SKM-1 (cell line): ENCODE measurements around the gene CCND2.

Source experiments
- DNase-seq: peaks from one replicate; lab custom pipeline; 2025; ENCODE audit not compliant: unreplicated experiment; lab: John Stamatoyannopoulos, UW

Gene CCND2

DNA sequence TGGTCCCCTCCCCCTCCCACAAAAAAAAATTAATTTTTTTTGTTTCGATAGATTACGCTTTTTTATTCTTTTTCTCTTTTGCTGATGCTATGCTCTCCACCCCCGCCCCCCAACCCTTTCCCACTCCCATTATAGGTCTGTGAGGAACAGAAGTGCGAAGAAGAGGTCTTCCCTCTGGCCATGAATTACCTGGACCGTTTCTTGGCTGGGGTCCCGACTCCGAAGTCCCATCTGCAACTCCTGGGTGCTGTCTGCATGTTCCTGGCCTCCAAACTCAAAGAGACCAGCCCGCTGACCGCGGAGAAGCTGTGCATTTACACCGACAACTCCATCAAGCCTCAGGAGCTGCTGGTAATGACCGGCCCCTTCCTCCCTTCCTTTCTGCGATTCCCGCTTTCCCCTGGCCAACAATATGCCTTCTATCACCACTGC is 2.3 kb downstream of the CCND2 start:
- DNase-seq: no peak

DNA sequence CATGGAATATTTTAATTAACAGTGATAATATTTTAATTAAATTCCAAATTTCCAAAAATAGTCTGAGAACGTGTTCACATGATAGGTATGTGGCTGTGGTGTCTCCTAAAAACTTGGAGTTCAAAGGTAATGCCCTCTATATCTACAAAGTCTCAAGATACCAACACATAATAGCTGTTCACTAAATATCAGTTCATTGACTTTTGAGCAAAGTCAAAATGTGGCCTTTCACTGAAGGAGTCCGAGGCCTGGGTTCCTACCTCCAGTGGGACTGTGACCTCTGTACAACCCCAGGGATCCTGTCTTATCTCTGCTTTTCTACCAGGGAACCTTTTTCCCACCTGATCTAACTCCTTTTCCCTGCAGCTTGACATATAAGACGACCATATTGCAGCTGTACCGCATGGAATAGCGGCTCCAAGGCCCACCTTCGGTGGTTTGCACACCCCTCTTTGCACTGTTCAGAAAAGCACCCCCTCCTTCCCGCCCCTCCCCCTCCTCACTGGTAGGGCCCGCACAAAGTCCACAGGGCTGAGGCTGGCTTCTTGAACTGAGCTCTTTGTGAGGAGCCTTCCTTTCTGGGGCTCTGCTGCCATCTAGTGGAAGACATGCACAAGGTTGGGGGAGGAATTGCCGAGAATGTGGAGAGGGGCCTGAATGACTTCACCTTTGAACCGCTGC is 3.1 kb downstream of the CCND2 start:
- peak; percentile 24 for DNase-seq

DNA sequence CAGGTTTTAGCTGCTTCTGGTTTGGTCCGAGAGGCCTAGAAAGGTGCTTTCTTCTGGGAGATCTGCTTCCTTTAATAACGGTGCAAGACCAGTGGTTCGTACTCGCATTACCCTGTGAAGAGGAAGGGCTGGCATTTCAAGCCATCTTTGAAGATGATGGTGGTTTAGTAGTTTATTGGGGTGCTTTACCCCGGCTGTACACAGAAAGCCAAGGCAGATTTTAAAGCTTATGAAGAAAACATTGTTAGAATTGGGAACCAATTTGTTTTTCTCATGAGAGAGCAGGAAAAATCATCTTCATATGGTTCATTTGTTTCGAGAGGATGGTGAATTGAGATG is 3.6 kb downstream of the CCND2 start:
- DNase-seq: no peak

GRCh38 chr12:4277857-4278256 is 4.3 kb downstream of the CCND2 start:
- no peak for DNase-seq

- no peak for DNase-seq
Measured at GRCh38 chr12:4278329-4279197, 5.0 kb downstream of the CCND2 start.

DNA sequence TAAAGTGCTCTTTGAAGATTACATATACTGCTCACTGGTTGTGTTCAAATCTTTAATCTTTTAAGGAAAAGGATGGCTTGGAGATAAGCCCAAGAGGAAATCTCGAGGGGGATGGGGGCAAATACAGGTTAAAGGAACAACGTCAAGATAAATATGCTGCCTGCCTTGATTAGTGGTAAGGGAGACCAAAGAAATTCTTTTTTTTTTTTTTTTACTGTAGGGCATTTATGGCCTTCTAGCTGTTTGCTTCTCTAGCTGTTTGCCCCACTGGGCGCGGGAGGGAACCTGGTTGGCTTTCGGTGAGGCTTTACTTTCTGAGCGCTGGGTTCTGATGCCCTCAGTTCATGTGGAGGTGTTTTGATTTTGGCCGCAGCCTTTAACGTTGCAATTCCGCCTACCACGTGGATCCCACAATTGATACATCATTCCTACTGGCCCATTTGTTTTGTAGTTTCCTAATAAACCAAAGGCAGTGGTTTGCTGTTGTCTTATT is 5.7 kb downstream of the CCND2 start:
- DNase-seq: no peak

- DNase-seq: no peak
Measured at GRCh38 chr12:4280351-4281163, 7.0 kb downstream of the CCND2 start.

GRCh38 chr12:4281173-4281654 is 7.7 kb downstream of the CCND2 start:
- no peak for DNase-seq

DNA sequence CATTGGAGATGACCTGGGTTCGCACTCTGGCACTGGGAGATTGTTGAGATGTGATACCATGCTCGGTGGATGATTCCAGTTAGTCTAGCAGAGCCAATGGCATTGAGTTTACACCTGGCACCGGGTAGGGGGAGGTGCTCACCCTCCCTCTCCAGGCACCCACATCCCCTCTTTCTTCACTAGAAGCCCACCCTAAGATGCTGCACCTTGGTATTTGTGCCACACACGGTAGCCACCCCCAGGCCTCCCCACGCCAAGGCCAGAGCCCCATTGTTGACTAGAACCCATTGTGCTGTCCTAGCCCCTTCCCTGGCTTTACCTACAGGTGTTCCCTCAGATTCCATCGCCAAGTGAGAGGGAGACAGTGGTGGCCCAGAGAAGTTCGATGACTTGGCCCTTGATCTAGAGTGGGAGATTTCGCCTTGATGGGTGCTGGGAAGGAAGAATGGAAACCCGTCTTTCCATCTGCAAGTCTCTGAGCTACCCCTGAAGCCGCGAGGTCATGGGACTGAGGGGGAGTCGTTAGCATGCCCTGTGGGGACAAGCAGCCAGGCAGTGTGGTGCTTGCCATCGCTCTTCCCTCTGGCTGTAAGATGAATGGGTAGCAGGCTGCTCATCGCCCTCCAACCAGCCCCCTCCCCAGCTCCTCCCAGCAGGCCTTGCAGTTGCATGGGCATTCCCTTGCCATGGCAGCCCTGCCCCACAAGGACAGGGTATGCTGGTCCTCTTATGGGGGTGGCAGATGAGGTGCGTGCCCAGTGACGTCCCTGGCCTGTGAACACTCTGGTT is 8.7 kb downstream of the CCND2 start:
- no peak for DNase-seq

- DNase-seq: no peak
Measured at GRCh38 chr12:4282892-4283511, 9.4 kb downstream of the CCND2 start.

GRCh38 chr12:4283512-4284255 is 10.1 kb downstream of the CCND2 start:
- DNase-seq: no peak

GRCh38 chr12:4284306-4284705 is 10.7 kb downstream of the CCND2 start:
- DNase-seq: no peak

- no peak for DNase-seq
Measured at GRCh38 chr12:4285070-4285469, 11.5 kb downstream of the CCND2 start.

- DNase-seq: no peak
Measured at GRCh38 chr12:4286228-4286627, 12.7 kb downstream of the CCND2 start.

DNA sequence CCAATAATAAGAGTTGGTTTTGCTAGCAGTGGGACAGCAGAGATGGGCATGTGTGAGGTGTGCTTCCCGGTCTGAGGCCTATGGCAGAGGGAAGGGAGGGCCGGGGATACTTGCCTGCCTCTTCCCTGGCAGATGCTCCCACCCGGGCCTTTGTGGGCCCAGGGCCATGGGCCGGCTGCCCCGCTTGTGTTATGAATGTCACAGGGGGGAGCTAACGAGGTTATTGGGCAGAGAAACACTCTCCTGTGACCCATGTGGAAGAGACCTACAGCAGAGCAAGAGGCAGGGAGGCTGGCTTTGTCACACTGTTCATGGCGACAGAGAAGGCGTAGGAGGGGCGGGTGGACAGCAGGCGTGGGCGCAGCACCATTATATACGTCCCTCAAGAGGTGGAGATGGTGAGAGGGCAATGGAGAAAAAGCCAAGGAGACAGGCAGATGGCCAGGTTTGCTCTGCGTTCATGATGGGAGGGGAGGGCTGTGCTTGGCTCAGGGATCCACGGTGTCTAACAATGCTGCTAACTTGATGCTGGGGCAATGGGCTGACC is 13.3 kb downstream of the CCND2 start:
- no peak for DNase-seq

DNA sequence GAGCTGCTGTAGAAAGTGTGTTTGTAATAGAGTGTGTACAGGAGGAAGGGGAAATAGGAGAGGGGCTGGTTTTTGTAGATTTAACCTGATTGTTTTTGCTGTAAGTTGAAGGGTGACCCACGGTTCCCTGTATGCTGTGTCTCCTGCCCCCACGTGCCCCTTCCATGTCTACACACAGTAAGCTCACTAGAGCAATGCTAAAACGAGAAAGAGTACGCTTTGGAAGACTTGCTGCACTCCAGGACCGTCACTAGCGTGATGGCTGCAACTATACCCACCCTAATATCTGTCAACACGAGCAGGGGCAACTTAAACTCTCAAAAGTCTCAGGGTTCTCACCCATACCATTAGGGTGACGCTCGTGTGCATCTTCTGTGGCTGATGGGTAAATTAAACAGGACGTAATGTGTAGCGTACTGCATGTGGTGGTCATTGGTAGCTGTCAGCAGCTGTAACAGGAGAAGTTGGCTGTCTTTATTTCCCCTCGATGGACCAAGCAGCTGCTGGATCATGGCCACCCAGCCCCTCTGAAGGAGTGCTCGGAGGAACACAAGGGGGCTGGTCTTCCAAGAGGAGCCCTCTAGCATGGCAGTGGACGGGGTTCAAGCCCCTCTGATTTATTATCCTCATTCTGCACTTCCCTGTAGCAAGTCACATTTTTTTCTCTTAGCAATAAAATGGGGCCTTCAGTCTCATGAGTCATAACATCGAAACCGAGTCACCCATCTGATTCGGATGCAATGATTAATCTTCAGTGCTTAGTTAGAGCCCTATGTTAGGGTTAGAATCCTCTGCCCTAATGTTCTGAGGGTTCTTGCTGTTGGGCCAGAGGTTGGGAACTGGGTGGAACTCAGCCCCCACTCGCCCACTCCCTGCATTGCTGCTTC is 14.0 kb downstream of the CCND2 start:
- DNase-seq: no peak

- DNase-seq: no peak
Measured at GRCh38 chr12:4288296-4289131, 15.0 kb downstream of the CCND2 start.
